Natural killer cell (primary cell): Measurements from ENCODE around the gene TBX6. TPM values are rescaled to one million over a fixed set of nuclear protein-coding genes. Genes with fewer than 3 reads are reported as not detected.
A peak's percentile ranks its signal among the peaks of the same experiment; 100 is the strongest.

Source experiments
- ATAC-seq, 3 donors: fragments of 150-1000 bp in 2 of 3; fragments of 200-7000 bp in 1 of 3; cut with Tn5 transposase; 1 replicate in 1 of 3; 2 replicates in 2 of 3; pipeline ENCODE4 v1.10.0; 2021; ENCODE audit warnings: mild to moderate bottlenecking in 2 of 3, moderate library complexity in 2 of 3
- DNase-seq, 2 donors: peaks; one replicate each; pipeline versions ENCODE4 v3.0.0 to v3.0.0-alpha.2; 2013 to 2021; ENCODE audit warnings: mixed read lengths in 1 of 2
- H3K27ac ChIP-seq: one replicate; pipeline ENCODE4 v1.5.1; 2013; ENCODE audit warnings: mild to moderate bottlenecking, low read length
- H3K27me3 ChIP-seq: one replicate; pipeline ENCODE4 v1.6.1; 2013; ENCODE audit warnings: low read length; ENCODE audit not compliant: control insufficient read depth, insufficient read depth
- H3K36me3 ChIP-seq: one replicate; pipeline ENCODE4 v1.6.1; 2013; ENCODE audit warnings: low read length; ENCODE audit not compliant: control insufficient read depth, insufficient read depth
- H3K4me1 ChIP-seq: one replicate; pipeline ENCODE4 v1.6.1; 2013; ENCODE audit warnings: low read length; ENCODE audit not compliant: control insufficient read depth, insufficient read depth
- H3K4me3 ChIP-seq: one replicate; pipeline ENCODE4 v1.5.1; 2013; ENCODE audit warnings: low read length
- H3K9me3 ChIP-seq: one replicate; pipeline ENCODE4 v1.6.1; 2013; ENCODE audit warnings: low read length; ENCODE audit not compliant: control insufficient read depth, insufficient read depth
- H3K27ac Mint-ChIP-seq, 2 donors: one replicate each; pipeline ENCODE4 v1.8.0; 2022; ENCODE audit warnings: mild to moderate bottlenecking in 2 of 2, mixed read lengths in 2 of 2, moderate library complexity in 1 of 2
- H3K27me3 Mint-ChIP-seq, 2 donors: one replicate each; pipeline ENCODE4 v1.8.0; 2022; ENCODE audit warnings: low read depth in 2 of 2, mixed read lengths in 2 of 2
- H3K36me3 Mint-ChIP-seq: one replicate; pipeline ENCODE4 v1.8.0; 2022; ENCODE audit warnings: mixed read lengths
- H3K4me1 Mint-ChIP-seq, 2 donors: one replicate each; pipeline ENCODE4 v1.8.0; 2022; ENCODE audit warnings: mixed read lengths in 2 of 2
- H3K4me3 Mint-ChIP-seq: one replicate; pipeline ENCODE4 v1.8.0; 2022; ENCODE audit warnings: mild to moderate bottlenecking, moderate library complexity, mixed read lengths
- H3K9me3 Mint-ChIP-seq, 2 donors: one replicate each; pipeline ENCODE4 v1.8.0; 2022; ENCODE audit warnings: mixed read lengths in 2 of 2
- WGBS: methylation state at CpG from one replicate; pipeline ENCODE4 v1.1.7; 2013; ENCODE audit warnings: missing lambda C conversion rate; ENCODE audit not compliant: insufficient coverage; 5-methylcytosine and 5-hydroxymethylcytosine counted together
- intact Hi-C: fragments of 100-400 bp; cut with micrococcal nuclease; formaldehyde crosslinking; loops from one replicate; pipeline ENCODE4 v1.14.2; 2022
- total RNA-seq, 4 donors: library from RNA; stranded (reverse); fragments of 120-200 nt in 1 of 4; gene quantifications; one replicate each; pipeline versions ENCODE4 v1.2.3 to v1.2.4, GENCODE V29; 2013 to 2022
- TF ChIP-seq, protein P1 (sequence below): fragments of 200-600 bp; IDR thresholded peaks from one replicate; pipeline ENCODE4 v1.8.0; 2022; ENCODE audit warnings: antibody characterized with exemption

The TBX6 gene
- total RNA-seq, 3 donors from 2014 or later (not counting 1 experiment from before 2014, with no cell fraction given) = 0.91 to 1.1 (median 0.98) TPM

DNA sequence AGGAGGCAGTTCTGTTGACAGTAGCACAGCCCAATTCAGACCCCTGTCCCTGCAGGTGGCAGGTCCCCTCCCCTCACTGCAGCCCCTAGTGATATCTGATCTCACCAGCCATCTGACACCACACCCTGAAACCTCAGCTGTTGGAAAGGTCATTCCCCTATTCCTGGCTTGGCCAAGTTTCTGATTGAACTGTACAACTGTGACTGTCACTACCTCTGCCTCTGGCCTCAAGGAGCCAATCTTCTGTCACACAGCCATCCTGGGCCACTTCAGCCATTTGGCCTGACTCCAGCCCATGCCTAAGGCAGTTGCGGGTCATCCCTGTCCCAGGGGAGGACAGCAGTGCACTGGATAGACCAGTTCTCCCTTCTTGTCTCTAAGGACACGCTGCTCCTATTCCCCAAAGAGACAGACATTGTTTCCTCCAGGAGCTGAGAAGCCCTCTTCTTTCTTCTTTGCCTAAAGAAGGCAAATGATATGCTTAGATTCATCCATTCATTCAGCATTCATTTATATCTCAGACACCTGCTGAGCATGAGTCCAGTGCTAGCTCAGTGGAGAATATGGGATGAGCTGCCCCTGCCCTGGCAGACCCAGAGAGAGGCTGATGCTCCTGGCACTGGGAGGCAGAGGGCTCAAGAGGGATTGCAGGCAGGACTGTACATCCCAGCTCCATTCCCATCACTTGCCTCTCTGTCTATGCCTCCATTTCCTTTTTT, 30.7 kb downstream of the TBX6 start:
- Histone ChIP-seq H3K4me3 (no peak overlapping the region), H3K36me3 (no peaks in the 10 kb centered on the region), H3K27me3 (no peaks in the 10 kb centered on the region), H3K4me1 (peaks cover 17% of the 10 kb centered on the region), H3K9me3 (no peaks in the 10 kb centered on the region), H3K27ac (no peak overlapping the region)
- Mint-ChIP-seq H3K4me1 (peaks cover 11 to 21% of the 10 kb centered on the region in 2 donors), H3K27ac (no peak overlapping the region), H3K9me3 (no peaks in the 10 kb centered on the region), H3K4me3 (no peak overlapping the region), H3K27me3 (no peaks in the 10 kb centered on the region), H3K36me3 (no peaks in the 10 kb centered on the region)
- TF ChIP-seq, protein P1, sequence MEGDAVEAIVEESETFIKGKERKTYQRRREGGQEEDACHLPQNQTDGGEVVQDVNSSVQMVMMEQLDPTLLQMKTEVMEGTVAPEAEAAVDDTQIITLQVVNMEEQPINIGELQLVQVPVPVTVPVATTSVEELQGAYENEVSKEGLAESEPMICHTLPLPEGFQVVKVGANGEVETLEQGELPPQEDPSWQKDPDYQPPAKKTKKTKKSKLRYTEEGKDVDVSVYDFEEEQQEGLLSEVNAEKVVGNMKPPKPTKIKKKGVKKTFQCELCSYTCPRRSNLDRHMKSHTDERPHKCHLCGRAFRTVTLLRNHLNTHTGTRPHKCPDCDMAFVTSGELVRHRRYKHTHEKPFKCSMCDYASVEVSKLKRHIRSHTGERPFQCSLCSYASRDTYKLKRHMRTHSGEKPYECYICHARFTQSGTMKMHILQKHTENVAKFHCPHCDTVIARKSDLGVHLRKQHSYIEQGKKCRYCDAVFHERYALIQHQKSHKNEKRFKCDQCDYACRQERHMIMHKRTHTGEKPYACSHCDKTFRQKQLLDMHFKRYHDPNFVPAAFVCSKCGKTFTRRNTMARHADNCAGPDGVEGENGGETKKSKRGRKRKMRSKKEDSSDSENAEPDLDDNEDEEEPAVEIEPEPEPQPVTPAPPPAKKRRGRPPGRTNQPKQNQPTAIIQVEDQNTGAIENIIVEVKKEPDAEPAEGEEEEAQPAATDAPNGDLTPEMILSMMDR = no peak
- intact Hi-C loops = loop anchor here (10.0 kb wide), 1 partner anchor 344 kb away; the partner anchor contains the start of gene ZNF771
- ATAC-seq = no peak
- 95% methylated on average over 2 of the region's 2 CpGs for WGBS
- no peak for DNase-seq

DNA sequence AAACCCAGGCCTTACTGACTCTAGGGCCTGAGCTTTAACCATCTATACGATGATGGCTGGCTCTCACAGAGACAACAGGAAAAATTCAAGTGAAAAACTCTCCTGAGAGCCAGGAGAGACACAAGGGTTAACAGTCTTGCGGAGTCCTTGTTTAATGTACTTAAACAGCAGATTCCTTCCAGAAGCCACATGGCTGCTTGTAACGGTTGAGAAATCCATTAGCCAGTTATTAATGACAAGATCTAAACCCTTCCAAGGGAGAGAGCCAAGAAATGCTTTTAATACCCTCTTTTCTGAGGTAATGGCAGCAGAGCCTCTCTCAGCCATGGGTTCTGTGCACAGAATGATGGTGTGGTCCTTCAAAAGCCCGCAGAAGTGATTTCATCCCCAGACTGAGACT, 31.4 kb downstream of the TBX6 start:
- H3K36me3 Mint-ChIP-seq = no peaks in the 10 kb centered on the region
- DNase-seq (no peak), ATAC-seq (no peak)
- H3K9me3 Mint-ChIP-seq = no peaks in the 10 kb centered on the region
- TF ChIP-seq, protein P1 = no peak
- H3K4me1 Mint-ChIP-seq = peaks cover 11 to 17% of the 10 kb centered on the region in 2 donors
- H3K4me1 ChIP-seq = peaks cover 16% of the 10 kb centered on the region
- no peak overlapping the region for H3K4me3 ChIP-seq
- H3K27ac ChIP-seq = no peak overlapping the region
- H3K27me3 Mint-ChIP-seq = no peaks in the 10 kb centered on the region
- 91% methylated on average over 4 of the region's 4 CpGs for WGBS
- no peaks in the 10 kb centered on the region for H3K27me3 ChIP-seq
- no peaks in the 10 kb centered on the region for H3K9me3 ChIP-seq
- H3K36me3 ChIP-seq = no peaks in the 10 kb centered on the region
- intact Hi-C loops = loop anchor here (10.0 kb wide), 1 partner anchor 344 kb away; the partner anchor contains the start of gene ZNF771
- H3K4me3 Mint-ChIP-seq = no peak overlapping the region
- no peak overlapping the region for H3K27ac Mint-ChIP-seq

DNA sequence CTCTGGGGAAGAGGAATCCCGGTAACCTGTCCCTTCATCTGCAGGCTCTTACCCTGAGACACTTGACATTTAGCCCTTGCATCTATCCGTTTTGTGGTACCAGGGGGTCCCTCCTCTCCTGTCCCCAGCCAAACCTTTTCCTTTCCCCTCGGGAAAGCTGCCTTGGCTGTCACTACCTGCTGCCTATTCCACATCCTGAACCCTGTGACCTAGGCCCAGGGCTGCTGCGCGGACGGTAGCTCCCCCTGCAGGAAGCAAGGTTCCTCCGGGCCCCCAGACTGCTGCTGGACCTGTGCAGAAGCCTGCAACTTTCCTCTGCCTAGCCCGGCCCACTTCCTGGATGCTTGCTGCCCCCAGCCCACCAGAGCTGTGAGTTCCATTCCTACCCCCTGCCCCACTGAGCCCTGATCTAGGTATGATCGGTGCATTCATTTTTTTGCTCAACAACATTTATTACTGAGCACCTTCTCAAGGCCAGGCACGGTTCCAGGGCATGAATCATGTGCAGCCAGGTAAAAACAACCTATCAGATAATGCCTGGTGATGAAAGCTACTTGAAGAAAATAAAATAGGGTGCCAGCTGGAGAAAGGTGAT, 36.7 kb downstream of the TBX6 start:
- no peak overlapping the region for H3K27ac Mint-ChIP-seq
- TF ChIP-seq, protein P1 = peak; percentile 38
- intact Hi-C loops = no loop called here

More for the DNA sequence above, 36.7 kb downstream of the TBX6 start:
- DNase-seq (peak in 1 of 2 donors; percentile 71), ATAC-seq (peak in 2 of 3 donors; percentile 37 to 48)
- H3K36me3 Mint-ChIP-seq = no peaks in the 10 kb centered on the region
- 43% methylated on average over 10 of the region's 10 CpGs for WGBS
- Histone ChIP-seq H3K4me3 (no peak overlapping the region), H3K27ac (no peak overlapping the region), H3K36me3 (no peaks in the 10 kb centered on the region), H3K4me1 (peaks cover 14% of the 10 kb centered on the region), H3K27me3 (no peaks in the 10 kb centered on the region), H3K9me3 (no peaks in the 10 kb centered on the region)
- peaks cover 0 to 22% of the 10 kb centered on the region in 2 donors for H3K4me1 Mint-ChIP-seq
- no peaks in the 10 kb centered on the region for H3K27me3 Mint-ChIP-seq
- H3K9me3 Mint-ChIP-seq = no peaks in the 10 kb centered on the region
- peak overlapping the region; percentile 45 for H3K4me3 Mint-ChIP-seq
